Kidney epithelial cell (primary cell): ENCODE measurements around the gene GRID2. TPM values are rescaled to one million over a fixed set of nuclear protein-coding genes. Genes with fewer than 3 reads are reported as not detected.
A peak's percentile ranks its signal among the peaks of the same experiment; 100 is the strongest.

ENCODE experiments used
- DNase-seq: peaks from one replicate; pipeline ENCODE4 v3.0.0-alpha.2; 2010; ENCODE audit warnings: low read depth
- H3K27me3 ChIP-seq: 2 replicates; pipeline ENCODE4 v1.6.0; 2011; ENCODE audit warnings: low read length; ENCODE audit not compliant: control insufficient read depth, insufficient read depth
- H3K36me3 ChIP-seq: 2 replicates; pipeline ENCODE4 v1.5.1; 2011; ENCODE audit warnings: low read length; ENCODE audit not compliant: control insufficient read depth, insufficient read depth
- H3K4me3 ChIP-seq: 2 replicates; pipeline ENCODE4 v1.5.1; 2011; ENCODE audit warnings: low read depth, mild to moderate bottlenecking, control low read depth, low read length
- total RNA-seq: library from RNA; depleted of rRNA; stranded (reverse); fragments of >200 nt; gene quantifications from 2 replicates; pipeline ENCODE4 v1.2.3, GENCODE V29; 2015
- TF ChIP-seq, protein P1 (sequence below): IDR thresholded peaks from 2 replicates; pipeline ENCODE4 v1.5.1; 2011; ENCODE audit warnings: mild to moderate bottlenecking, moderate library complexity, low read length, control low read depth, inconsistent platforms; ENCODE audit not compliant: insufficient read depth, poor library complexity, severe bottlenecking

GRID2 gene
- total RNA-seq, 1 donor from 2014 or later: not detected

DNA sequence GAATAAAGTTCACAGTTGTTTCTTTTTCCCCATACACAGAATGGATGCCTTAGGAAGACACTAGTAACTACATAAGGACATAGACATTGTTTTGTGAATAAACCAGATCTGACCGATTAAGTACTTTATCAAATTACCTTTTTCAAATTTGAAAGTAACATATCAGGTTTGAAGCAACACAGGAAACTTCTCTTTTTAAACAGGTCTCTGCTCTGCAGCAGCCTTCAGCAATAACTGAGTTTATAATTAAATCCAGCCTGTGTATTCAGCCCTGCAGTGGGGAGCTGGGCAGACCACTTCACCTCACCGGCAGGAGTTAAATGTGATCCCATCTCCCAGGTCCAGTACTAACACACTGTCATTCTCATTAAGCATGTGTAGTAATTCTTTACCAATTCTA, 1456.5 kb downstream of the GRID2 start:
- DNase-seq: no peak
- Histone ChIP-seq H3K4me3 (no peak overlapping the region), H3K27me3 (no peaks in the 10 kb centered on the region), H3K36me3 (no peaks in the 10 kb centered on the region)
- TF ChIP-seq, protein P1, sequence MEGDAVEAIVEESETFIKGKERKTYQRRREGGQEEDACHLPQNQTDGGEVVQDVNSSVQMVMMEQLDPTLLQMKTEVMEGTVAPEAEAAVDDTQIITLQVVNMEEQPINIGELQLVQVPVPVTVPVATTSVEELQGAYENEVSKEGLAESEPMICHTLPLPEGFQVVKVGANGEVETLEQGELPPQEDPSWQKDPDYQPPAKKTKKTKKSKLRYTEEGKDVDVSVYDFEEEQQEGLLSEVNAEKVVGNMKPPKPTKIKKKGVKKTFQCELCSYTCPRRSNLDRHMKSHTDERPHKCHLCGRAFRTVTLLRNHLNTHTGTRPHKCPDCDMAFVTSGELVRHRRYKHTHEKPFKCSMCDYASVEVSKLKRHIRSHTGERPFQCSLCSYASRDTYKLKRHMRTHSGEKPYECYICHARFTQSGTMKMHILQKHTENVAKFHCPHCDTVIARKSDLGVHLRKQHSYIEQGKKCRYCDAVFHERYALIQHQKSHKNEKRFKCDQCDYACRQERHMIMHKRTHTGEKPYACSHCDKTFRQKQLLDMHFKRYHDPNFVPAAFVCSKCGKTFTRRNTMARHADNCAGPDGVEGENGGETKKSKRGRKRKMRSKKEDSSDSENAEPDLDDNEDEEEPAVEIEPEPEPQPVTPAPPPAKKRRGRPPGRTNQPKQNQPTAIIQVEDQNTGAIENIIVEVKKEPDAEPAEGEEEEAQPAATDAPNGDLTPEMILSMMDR: no peak

DNA sequence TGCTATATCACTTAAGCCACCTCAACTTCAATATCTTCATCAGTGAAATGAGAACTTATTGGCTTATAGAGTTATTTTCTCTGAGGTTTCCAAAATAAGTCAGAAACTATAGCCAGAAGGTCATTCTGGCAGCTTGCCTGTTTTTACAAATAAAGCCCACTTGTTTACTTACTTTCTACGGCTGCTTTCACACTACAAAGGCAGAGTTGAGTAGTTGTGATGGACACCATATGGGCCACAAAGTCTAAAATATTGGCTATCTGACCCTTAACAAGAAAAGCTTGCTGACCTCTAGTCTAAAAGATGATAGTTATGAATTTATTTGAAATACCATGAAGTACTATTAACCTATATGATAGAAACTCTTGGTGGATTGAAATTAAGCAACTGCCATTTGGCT, 1457.5 kb downstream of the GRID2 start:
- DNase-seq: no peak
- TF ChIP-seq, protein P1: no peak
- Histone ChIP-seq H3K36me3 (no peaks in the 10 kb centered on the region), H3K4me3 (no peak overlapping the region), H3K27me3 (no peaks in the 10 kb centered on the region)

DNA sequence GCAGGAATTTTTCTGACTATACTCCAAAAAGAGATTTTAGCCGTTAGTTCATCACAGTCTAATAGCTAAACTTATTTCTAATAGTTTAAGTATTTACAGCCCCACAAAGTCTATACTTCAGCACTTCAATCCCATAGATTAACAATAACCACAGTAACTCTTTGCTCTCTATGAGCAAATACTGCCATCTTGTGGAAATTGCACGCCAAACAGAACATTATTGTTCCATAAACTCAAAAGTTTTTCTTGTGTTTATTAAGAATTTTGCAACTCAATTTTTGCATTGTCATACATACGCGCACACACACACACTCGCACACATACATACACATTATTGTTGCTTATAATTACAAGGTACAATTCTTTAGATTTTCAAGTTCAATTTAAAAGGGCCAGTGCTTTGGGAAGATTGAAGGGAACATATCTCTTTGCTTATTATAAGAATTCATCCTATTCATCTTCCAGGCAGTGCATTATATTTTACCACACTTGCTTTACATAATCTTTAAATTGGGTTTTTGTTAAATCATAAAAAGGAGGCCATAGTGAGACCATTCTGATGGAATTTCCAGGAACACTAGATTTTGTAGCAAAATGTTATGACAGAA, 1461.0 kb downstream of the GRID2 start:
- Histone ChIP-seq H3K36me3 (no peaks in the 10 kb centered on the region), H3K4me3 (no peak overlapping the region), H3K27me3 (no peaks in the 10 kb centered on the region)
- DNase-seq: no peak
- TF ChIP-seq, protein P1: peak; percentile 62

DNA sequence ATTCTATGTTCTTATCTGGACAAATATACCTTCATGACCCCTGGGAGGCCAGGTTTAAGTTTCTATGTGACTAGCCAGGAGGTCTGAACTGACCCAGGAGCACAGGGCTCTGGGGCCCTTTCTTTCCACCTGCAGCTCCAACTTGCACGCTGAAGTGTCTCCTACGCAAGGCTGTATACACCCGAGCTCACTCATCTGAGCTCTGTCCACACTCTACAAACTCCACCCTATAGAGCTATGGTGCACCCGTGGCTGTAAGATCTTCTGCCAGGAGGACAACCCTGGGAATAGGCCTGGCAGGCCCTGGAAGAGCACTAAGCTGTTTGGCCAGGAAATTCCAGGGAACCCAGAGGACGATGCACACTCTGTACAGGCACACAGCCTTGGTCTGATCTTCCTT, 1464.2 kb downstream of the GRID2 start:
- no peak overlapping the region for H3K4me3 ChIP-seq
- DNase-seq: no peak
- TF ChIP-seq, protein P1: no peak
- no peaks in the 10 kb centered on the region for H3K36me3 ChIP-seq
- no peaks in the 10 kb centered on the region for H3K27me3 ChIP-seq

DNA sequence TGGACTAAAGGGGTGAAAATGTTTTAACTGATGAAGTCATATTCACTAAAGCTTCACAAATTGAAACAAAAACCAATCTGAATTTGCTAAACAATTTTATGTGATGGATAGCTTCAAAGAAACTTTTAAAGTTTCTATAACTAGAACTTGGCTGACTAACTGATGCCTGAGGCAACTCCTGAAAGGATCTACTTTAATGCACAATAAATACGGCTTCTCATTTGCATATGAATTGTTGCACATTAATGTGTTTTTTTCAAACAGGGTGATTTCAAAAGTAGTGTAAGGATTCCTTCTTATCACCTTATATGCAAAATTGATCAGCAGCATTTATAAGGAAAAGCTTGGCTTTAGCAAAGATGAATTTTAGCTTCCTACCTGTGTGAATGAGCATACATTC, 1466.4 kb downstream of the GRID2 start:
- no peak for DNase-seq

More for the DNA sequence above, 1466.4 kb downstream of the GRID2 start:
- H3K4me3 ChIP-seq: no peak overlapping the region
- H3K27me3 ChIP-seq: no peaks in the 10 kb centered on the region
- H3K36me3 ChIP-seq: no peaks in the 10 kb centered on the region
- TF ChIP-seq, protein P1: no peak
